HepG2 (cell line): ENCODE results near the gene TCEANC2. TPM values are rescaled to one million over a fixed set of nuclear protein-coding genes. Genes with fewer than 3 reads are reported as not detected.
A peak's percentile ranks its signal among the peaks of the same experiment; 100 is the strongest.

Experiments
- ATAC-seq: fragments of 200-7000 bp; cut with Tn5 transposase; 3 replicates; pipeline ENCODE4 v1.9.1; 2020; ENCODE audit warnings: mild to moderate bottlenecking, moderate library complexity
- BruUV-seq: library from RNA; stranded (reverse); fragments of 400-500 nt; replicated peaks from 2 replicates; lab custom pipeline; 2021; lab: Mats Ljungman, UMichigan
- CTCF ChIA-PET: fragments of 300-600 bp; formaldehyde crosslinking; extraction: SDS; loops from one replicate; lab custom pipeline; 2021; ENCODE audit warnings: low total read pairs, inconsistent platforms, low intra/inter-chr PET ratio; lab: Yijun Ruan, JAX
- POLR2A ChIA-PET: fragments of 350-600 bp; sonication (Branson Sonifier 250); formaldehyde crosslinking; loops from one replicate; lab custom pipeline; 2020; ENCODE audit warnings: antibody characterized with exemption, inconsistent platforms; lab: Yijun Ruan, JAX
- DNase-seq: peaks from one replicate; pipeline ENCODE4 v3.0.0-alpha.2; 2015; ENCODE audit warnings: low spot score
- FAIRE-seq: peaks from 3 replicates; lab custom pipeline; 2011; peaks lifted over from hg19 to GRCh38; lab: Jason Lieb, UNC
- H2AFZ ChIP-seq: one replicate; pipeline ENCODE4 v1.6.1; 2011; ENCODE audit warnings: low read length, inconsistent platforms
- H3K27ac ChIP-seq: fragments of 300-600 bp; 3 replicates; pipeline ENCODE4 v1.8.0; 2011; ENCODE audit warnings: mixed run types, mild to moderate bottlenecking, mixed read lengths, low read length, inconsistent platforms; ENCODE audit not compliant: insufficient read depth; ENCODE audit errors: extremely low read length
- H3K27me3 ChIP-seq, 2 experiments: fragments of 200-600 bp in 1 of 2; 2 replicates in 1 of 2; 3 replicates in 1 of 2; pipeline versions ENCODE4 v1.6.0 to v1.8.0; 2011; ENCODE audit warnings: low read length in 2 of 2, mild to moderate bottlenecking in 2 of 2, moderate library complexity in 2 of 2, inconsistent platforms in 1 of 2; ENCODE audit not compliant: insufficient read depth in 2 of 2, control insufficient read depth in 1 of 2
- H3K36me3 ChIP-seq, 2 experiments: fragments of 200-600 bp in 1 of 2; replicated peaks in 1 of 2; 2 replicates in 1 of 2; 3 replicates in 1 of 2; pipeline versions ENCODE4 v1.5.1 to v1.8.0; 2011; ENCODE audit warnings: low read length in 2 of 2, inconsistent platforms in 1 of 2; ENCODE audit not compliant: insufficient read depth in 2 of 2, control insufficient read depth in 1 of 2
- H3K4me1 ChIP-seq: 2 replicates; pipeline ENCODE4 v1.5.1; 2012; ENCODE audit warnings: low read length, inconsistent platforms; ENCODE audit not compliant: insufficient read depth
- H3K4me2 ChIP-seq: 2 replicates; pipeline ENCODE4 v1.6.0; 2011; ENCODE audit warnings: low read depth, low read length, inconsistent platforms
- H3K4me3 ChIP-seq, 3 experiments: fragments of 200-600 bp in 1 of 3; sonication (generic), shearing (Covaris generic) in 1 of 3; replicated peaks in 1 of 3; 2 replicates each; pipeline ENCODE4 v1.5.1; 2011 to 2016; ENCODE audit warnings: low read length in 3 of 3, inconsistent platforms in 2 of 3, low read depth in 2 of 3, mild to moderate bottlenecking in 2 of 3, control low read depth in 1 of 3, mixed read lengths in 1 of 3; ENCODE audit not compliant: insufficient read depth in 1 of 3
- H3K79me2 ChIP-seq: one replicate; pipeline ENCODE4 v1.6.1; 2011; ENCODE audit warnings: low read length, inconsistent platforms; ENCODE audit not compliant: insufficient read depth
- H3K9ac ChIP-seq: 2 replicates; pipeline ENCODE4 v1.6.0; 2011; ENCODE audit warnings: mild to moderate bottlenecking, low read depth, low read length, inconsistent platforms; ENCODE audit not compliant: insufficient read depth
- H3K9me3 ChIP-seq: 2 replicates; pipeline ENCODE4 v1.5.1; 2012; ENCODE audit warnings: mild to moderate bottlenecking, low read length
- H4K20me1 ChIP-seq: 2 replicates; pipeline ENCODE4 v1.6.0; 2011; ENCODE audit warnings: inconsistent platforms, mild to moderate bottlenecking, low read length, moderate library complexity; ENCODE audit not compliant: insufficient read depth
- CBFB ChIP-seq: sonication (generic); formaldehyde crosslinking; IDR thresholded peaks from 2 replicates; pipeline ENCODE4 v1.4.0; 2020; ENCODE audit warnings: missing genetic modification reagents
- ELF3 ChIP-seq: IDR thresholded peaks from 2 replicates; pipeline ENCODE4 v1.6.1; 2016; ENCODE audit warnings: missing genetic modification reagents, missing compliant biosample characterization
- FOXA1 ChIP-seq, 2 experiments: fragments of 450-650 bp in 1 of 2; sonication (generic) in 1 of 2; formaldehyde crosslinking in 1 of 2; IDR thresholded peaks; 2 replicates each; pipeline versions ENCODE4 v1.4.0 to v1.6.1; 2016 to 2020; ENCODE audit warnings: missing genetic modification reagents in 1 of 2
- HDAC1 ChIP-seq: sonication (generic); formaldehyde crosslinking; IDR thresholded peaks from 2 replicates; pipeline ENCODE4 v1.5.1; 2020; ENCODE audit warnings: mild to moderate bottlenecking, missing genetic modification reagents
- HNF4A ChIP-seq: sonication (generic); formaldehyde crosslinking; IDR thresholded peaks from 2 replicates; pipeline ENCODE4 v1.4.0; 2020; ENCODE audit warnings: missing genetic modification reagents
- NR2C2 ChIP-seq: sonication (generic); formaldehyde crosslinking; IDR thresholded peaks from 2 replicates; pipeline ENCODE4 v1.4.0; 2020; ENCODE audit warnings: missing genetic modification reagents, mild to moderate bottlenecking, moderate library complexity, borderline replicate concordance
- PITX1 ChIP-seq: sonication (generic); formaldehyde crosslinking; IDR thresholded peaks from 2 replicates; pipeline ENCODE4 v1.5.1; 2020; ENCODE audit warnings: mild to moderate bottlenecking, missing genetic modification reagents
- RFXAP ChIP-seq: sonication (generic); formaldehyde crosslinking; IDR thresholded peaks from 2 replicates; pipeline ENCODE4 v1.4.0; 2020; ENCODE audit warnings: missing genetic modification reagents, borderline replicate concordance
- RXRA ChIP-seq: sonication (generic); formaldehyde crosslinking; IDR thresholded peaks from 2 replicates; pipeline ENCODE4 v1.5.1; 2020; ENCODE audit warnings: missing genetic modification reagents
- SNAI1 ChIP-seq: sonication (generic); formaldehyde crosslinking; IDR thresholded peaks from 2 replicates; pipeline ENCODE4 v1.5.0; 2020; ENCODE audit warnings: mild to moderate bottlenecking, missing genetic modification reagents, borderline replicate concordance
- THAP11 ChIP-seq: IDR thresholded peaks from 2 replicates; pipeline ENCODE4 v1.6.1; 2016; ENCODE audit warnings: missing biosample characterization, missing genetic modification reagents
- ZFP1 ChIP-seq: IDR thresholded peaks from 2 replicates; pipeline ENCODE4 v1.6.1; 2016
- ZMYM3 ChIP-seq: sonication (generic); formaldehyde crosslinking; IDR thresholded peaks from 2 replicates; pipeline ENCODE4 v1.5.1; 2020; ENCODE audit warnings: mild to moderate bottlenecking, missing genetic modification reagents
- ZNF101 ChIP-seq: sonication (generic); formaldehyde crosslinking; IDR thresholded peaks from 2 replicates; pipeline ENCODE4 v1.4.0; 2020; ENCODE audit warnings: mild to moderate bottlenecking, low read depth, missing genetic modification reagents, borderline replicate concordance
- ZNF180 ChIP-seq: sonication (generic); formaldehyde crosslinking; IDR thresholded peaks from 2 replicates; pipeline ENCODE4 v1.4.0; 2020; ENCODE audit warnings: low read depth, missing genetic modification reagents, borderline replicate concordance
- ZNF253 ChIP-seq: sonication (generic); formaldehyde crosslinking; IDR thresholded peaks from 2 replicates; pipeline ENCODE4 v1.8.0; 2022; ENCODE audit warnings: mild to moderate bottlenecking, missing genetic modification reagents, borderline replicate concordance
- ZNF263 ChIP-seq: sonication (generic); formaldehyde crosslinking; IDR thresholded peaks from 2 replicates; pipeline ENCODE4 v1.4.0; 2020; ENCODE audit warnings: missing genetic modification reagents
- WGBS: methylation state at CpG from one replicate; pipeline ENCODE4 v1.1.6; 2017; ENCODE audit warnings: low lambda C conversion rate; 5-methylcytosine and 5-hydroxymethylcytosine counted together
- in situ Hi-C: cut with HindIII; loops from 2 replicates; pipeline ENCODE4 v1.10.0; 2017; ENCODE audit warnings: low pct_unique_long_range_greater_than_20kb; ENCODE audit not compliant: extremely low pct_ligation_motif_present
- intact Hi-C: fragments of 100-400 bp; cut with micrococcal nuclease; formaldehyde crosslinking; loops from one replicate; pipeline ENCODE4 v1.10.0; 2022; ENCODE audit not compliant: unreplicated experiment
- polyA plus RNA-seq, 8 experiments: library from polyadenylated mRNA; depleted of rRNA in 3 of 8; stranded (reverse) in 7 of 8; unstranded in 1 of 8; fragments of >200 nt; fragmentation: Illumina TruSeq in 4 of 8; extraction: Trizol in 4 of 8; gene quantifications; 2 replicates each; pipeline versions ENCODE4 v1.2.1 to v1.2.3, GENCODE V29; 2011 to 2016; ENCODE audit warnings: low read depth in 4 of 8, missing spikeins in 1 of 8, mixed read lengths in 1 of 8; ENCODE audit not compliant: insufficient read depth in 1 of 8
- total RNA-seq, 5 experiments: library from RNA; depleted of rRNA; stranded (reverse); fragments of >200 nt; fragmentation: Illumina TruSeq; extraction: Trizol; gene quantifications; 2 replicates each; pipeline ENCODE4 v1.2.3, GENCODE V29; 2016; ENCODE audit warnings: low read depth in 1 of 5
- TF ChIP-seq, protein P1 (sequence below): sonication (generic); formaldehyde crosslinking; IDR thresholded peaks from 2 replicates; pipeline ENCODE4 v1.5.0; 2020; ENCODE audit warnings: missing genetic modification reagents, mild to moderate bottlenecking, borderline replicate concordance
- TF ChIP-seq, protein P2 (sequence below): sonication (generic); formaldehyde crosslinking; IDR thresholded peaks from 2 replicates; pipeline ENCODE4 v1.4.0; 2020; ENCODE audit warnings: mild to moderate bottlenecking, missing genetic modification reagents

TCEANC2 gene
- total and polyA plus RNA-seq, 2 of the 13 experiments (the other 11 are each of a cell fraction or from before 2014, with no cell fraction given) = 3.8 to 5.0 TPM

DNA sequence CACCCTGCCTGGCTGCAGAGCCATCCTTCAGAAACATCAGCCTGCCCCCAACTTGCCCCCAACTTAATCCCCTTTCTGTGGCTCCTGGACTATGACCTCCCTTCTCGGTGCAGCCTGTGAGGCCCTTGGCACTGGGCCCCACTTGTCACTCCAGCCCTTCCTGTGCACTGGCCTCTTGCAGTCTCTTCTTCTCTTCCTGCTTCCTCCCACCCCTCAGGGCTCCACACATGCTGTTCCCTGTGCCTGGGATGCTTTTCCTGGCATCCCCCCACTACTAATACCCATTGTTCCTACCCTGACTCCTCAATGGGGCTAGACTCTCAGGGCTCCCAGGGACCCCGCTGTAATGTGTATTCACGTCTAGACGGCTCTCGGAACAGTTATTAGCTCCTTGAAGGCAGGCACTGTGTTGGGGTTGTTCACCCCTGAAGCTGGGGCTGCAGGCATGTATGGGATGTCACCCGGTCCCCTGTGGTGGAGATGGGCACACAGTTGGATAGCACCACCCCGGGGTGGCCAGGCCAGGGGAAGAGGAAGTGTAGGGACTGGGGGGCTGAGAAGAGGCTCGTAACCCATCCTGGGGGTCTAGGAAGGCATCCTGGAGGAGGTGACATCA lies 39.9 kb upstream of the TCEANC2 start:
- Histone ChIP-seq H3K79me2 (no peaks in the 10 kb centered on the region), H3K27ac (peak overlapping the region; percentile 29), H3K4me2 (peak overlapping the region; percentile 43; the same call in 1 of the 2 replicates), H3K36me3 (no peaks in the 10 kb centered on the region), H3K9ac (no peak overlapping the region), H4K20me1 (no peaks in the 10 kb centered on the region), H3K9me3 (no peaks in the 10 kb centered on the region), H2AFZ (no peak overlapping the region), H3K4me3 (no peak overlapping the region; a peak in 2 of 6 replicates), H3K27me3 (no peaks in the 10 kb centered on the region), H3K4me1 (peaks cover 60% of the 10 kb centered on the region)
- in situ Hi-C loops (no loop called here), intact Hi-C loops (no loop called here)
- FAIRE-seq (no peak), ATAC-seq (0 out of 3 replicates have a peak, but pooled peaks have one; percentile 5), DNase-seq (peak; percentile 25)
- WGBS = 69% methylated on average over 8 of the region's 8 CpGs
- ChIA-PET CTCF (no interaction called here), POLR2A (no interaction called here)
- BruUV-seq = no TSS peak
- TF ChIP-seq SNAI1 (CRISPR knock-in tag) = no peak
- peak; percentile 36; the same call in 1 of the 2 replicates for TF ChIP-seq HDAC1 (CRISPR knock-in tag)
- no peak for TF ChIP-seq RFXAP (CRISPR knock-in tag)
- no peak for TF ChIP-seq ZNF180 (CRISPR knock-in tag)
- no peak for TF ChIP-seq ZNF263 (CRISPR knock-in tag)
- TF ChIP-seq THAP11 = 0 out of 2 replicates have a peak, but pooled peaks have one; percentile 44
- TF ChIP-seq HNF4A = peak; percentile 62
- TF ChIP-seq PITX1 (CRISPR knock-in tag) = peak; percentile 89
- no peak for TF ChIP-seq NR2C2 (CRISPR knock-in tag)
- TF ChIP-seq, protein P1, sequence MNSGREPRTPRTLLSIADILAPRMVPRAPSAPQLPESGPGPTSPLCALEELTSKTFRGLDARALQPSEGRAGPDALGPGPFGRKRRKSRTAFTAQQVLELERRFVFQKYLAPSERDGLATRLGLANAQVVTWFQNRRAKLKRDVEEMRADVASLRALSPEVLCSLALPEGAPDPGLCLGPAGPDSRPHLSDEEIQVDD (CRISPR knock-in tag) = no peak
- TF ChIP-seq ELF3 (CRISPR knock-in tag) = 0 out of 2 replicates have a peak, but pooled peaks have one; percentile 35
- TF ChIP-seq ZNF253 (CRISPR knock-in tag) = no peak
- TF ChIP-seq, protein P2, sequence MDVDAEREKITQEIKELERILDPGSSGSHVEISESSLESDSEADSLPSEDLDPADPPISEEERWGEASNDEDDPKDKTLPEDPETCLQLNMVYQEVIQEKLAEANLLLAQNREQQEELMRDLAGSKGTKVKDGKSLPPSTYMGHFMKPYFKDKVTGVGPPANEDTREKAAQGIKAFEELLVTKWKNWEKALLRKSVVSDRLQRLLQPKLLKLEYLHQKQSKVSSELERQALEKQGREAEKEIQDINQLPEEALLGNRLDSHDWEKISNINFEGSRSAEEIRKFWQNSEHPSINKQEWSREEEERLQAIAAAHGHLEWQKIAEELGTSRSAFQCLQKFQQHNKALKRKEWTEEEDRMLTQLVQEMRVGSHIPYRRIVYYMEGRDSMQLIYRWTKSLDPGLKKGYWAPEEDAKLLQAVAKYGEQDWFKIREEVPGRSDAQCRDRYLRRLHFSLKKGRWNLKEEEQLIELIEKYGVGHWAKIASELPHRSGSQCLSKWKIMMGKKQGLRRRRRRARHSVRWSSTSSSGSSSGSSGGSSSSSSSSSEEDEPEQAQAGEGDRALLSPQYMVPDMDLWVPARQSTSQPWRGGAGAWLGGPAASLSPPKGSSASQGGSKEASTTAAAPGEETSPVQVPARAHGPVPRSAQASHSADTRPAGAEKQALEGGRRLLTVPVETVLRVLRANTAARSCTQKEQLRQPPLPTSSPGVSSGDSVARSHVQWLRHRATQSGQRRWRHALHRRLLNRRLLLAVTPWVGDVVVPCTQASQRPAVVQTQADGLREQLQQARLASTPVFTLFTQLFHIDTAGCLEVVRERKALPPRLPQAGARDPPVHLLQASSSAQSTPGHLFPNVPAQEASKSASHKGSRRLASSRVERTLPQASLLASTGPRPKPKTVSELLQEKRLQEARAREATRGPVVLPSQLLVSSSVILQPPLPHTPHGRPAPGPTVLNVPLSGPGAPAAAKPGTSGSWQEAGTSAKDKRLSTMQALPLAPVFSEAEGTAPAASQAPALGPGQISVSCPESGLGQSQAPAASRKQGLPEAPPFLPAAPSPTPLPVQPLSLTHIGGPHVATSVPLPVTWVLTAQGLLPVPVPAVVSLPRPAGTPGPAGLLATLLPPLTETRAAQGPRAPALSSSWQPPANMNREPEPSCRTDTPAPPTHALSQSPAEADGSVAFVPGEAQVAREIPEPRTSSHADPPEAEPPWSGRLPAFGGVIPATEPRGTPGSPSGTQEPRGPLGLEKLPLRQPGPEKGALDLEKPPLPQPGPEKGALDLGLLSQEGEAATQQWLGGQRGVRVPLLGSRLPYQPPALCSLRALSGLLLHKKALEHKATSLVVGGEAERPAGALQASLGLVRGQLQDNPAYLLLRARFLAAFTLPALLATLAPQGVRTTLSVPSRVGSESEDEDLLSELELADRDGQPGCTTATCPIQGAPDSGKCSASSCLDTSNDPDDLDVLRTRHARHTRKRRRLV (CRISPR knock-in tag) = no peak
- TF ChIP-seq FOXA1 (IDR thresholded peaks at IDR 0.05) = no peak
- no peak for TF ChIP-seq FOXA1 (CRISPR knock-in tag; IDR thresholded peaks at IDR 0.05)
- TF ChIP-seq ZFP1 (CRISPR knock-in tag) = no peak
- TF ChIP-seq CBFB (CRISPR knock-in tag) = no peak
- peak; percentile 98 for TF ChIP-seq ZMYM3
- peak; percentile 29; the same call in 1 of the 2 replicates for TF ChIP-seq RXRA (CRISPR knock-in tag)
- no peak for TF ChIP-seq ZNF101 (CRISPR knock-in tag)
